GM18505 (cell line): ENCODE data around the gene TECPR1.

Experiments
- ATAC-seq: cut with Tn5 transposase; IDR thresholded peaks from one replicate; pipeline ENCODE4 v1.9.1; 2021; ENCODE audit not compliant: unreplicated experiment
- POLR2A ChIP-seq: IDR thresholded peaks from 4 replicates; pipeline ENCODE4 v1.6.1; 2011; ENCODE audit warnings: borderline replicate concordance; ENCODE audit not compliant: insufficient read depth, insufficient read length; ENCODE audit errors: extremely low read depth

Gene TECPR1

GRCh38 chr7:98213888-98214810 is 37.9 kb downstream of the TECPR1 start:
- no peak for TF ChIP-seq POLR2A
- no peak for ATAC-seq

GRCh38 chr7:98213296-98213887 is 38.6 kb downstream of the TECPR1 start:
- no peak for TF ChIP-seq POLR2A
- no peak for ATAC-seq

GRCh38 chr7:98212532-98213041 is 39.4 kb downstream of the TECPR1 start:
- ATAC-seq, result no peak
- TF ChIP-seq POLR2A, result no peak

- no peak for TF ChIP-seq POLR2A
- no peak for ATAC-seq
These were observed 40.1 kb downstream of the TECPR1 start for GRCh38 chr7:98211676-98212531.

- no peak for ATAC-seq
- no peak for TF ChIP-seq POLR2A
These were observed 40.8 kb downstream of the TECPR1 start, which contains the start of gene BHLHA15 for GRCh38 chr7:98211221-98211675. Gene BHLHA15 (plus strand): TSS chr7:98211439. CDS start chr7:98212310, 871 bp downstream.

- no peak for ATAC-seq
- TF ChIP-seq POLR2A, result no peak
These were observed 41.4 kb downstream of the TECPR1 start for GRCh38 chr7:98210513-98211220.

GRCh38 chr7:98209166-98209920 is 42.7 kb downstream of the TECPR1 start:
- no peak for ATAC-seq
- no peak for TF ChIP-seq POLR2A

GRCh38 chr7:98206451-98207330 is 45.3 kb downstream of the TECPR1 start:
- no peak for ATAC-seq
- no peak for TF ChIP-seq POLR2A

GRCh38 chr7:98205162-98205845 is 46.7 kb downstream of the TECPR1 start:
- no peak for ATAC-seq
- no peak for TF ChIP-seq POLR2A

GRCh38 chr7:98204670-98205069 is 47.4 kb downstream of the TECPR1 start:
- ATAC-seq, result no peak

GRCh38 chr7:98203964-98204605 is 47.9 kb downstream of the TECPR1 start:
- ATAC-seq, result no peak
- TF ChIP-seq POLR2A, result no peak

More at GRCh38 chr7:98204670-98205069, 47.4 kb downstream of the TECPR1 start:
- no peak for TF ChIP-seq POLR2A
